Peyer's patch (tissue), 4 donors: Measurements from ENCODE around the gene ASCL5.

ENCODE experiments used
- CTCF ChIP-seq, 6 experiments: fragments of 450-650 bp in 4 of 6; fragments of 200-600 bp in 2 of 6; sonication (generic) in 1 of 6; IDR thresholded peaks; one replicate each; pipeline ENCODE4 v1.5.1; 2017 to 2019; ENCODE audit warnings: antibody characterized with exemption in 6 of 6, mild to moderate bottlenecking in 3 of 6, moderate library complexity in 1 of 6
- POLR2A ChIP-seq, 2 donors: fragments of 450-650 bp; IDR thresholded peaks; one replicate each; pipeline ENCODE4 v1.5.1; 2017; ENCODE audit warnings: antibody characterized with exemption in 2 of 2, mild to moderate bottlenecking in 2 of 2, moderate library complexity in 2 of 2

DNA sequence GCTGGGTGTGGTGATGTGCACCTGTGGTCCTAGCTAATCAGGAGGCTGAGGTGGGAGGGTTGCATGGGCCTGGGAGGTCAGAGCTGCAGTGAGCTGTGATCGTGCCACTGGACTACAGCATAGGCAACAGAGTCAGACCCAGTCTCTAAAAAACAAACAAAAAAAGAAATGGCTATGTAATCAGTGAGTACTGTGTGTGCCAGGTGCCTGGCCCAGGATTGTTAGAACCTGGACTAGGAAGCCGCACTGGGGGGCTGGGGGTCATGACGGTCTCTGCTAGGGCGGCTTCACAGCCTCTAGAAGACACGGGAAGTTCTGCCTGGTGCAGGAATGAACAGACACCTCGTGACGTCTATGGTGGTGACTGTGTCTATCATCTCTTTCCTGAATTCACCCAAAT is 18.8 kb upstream of the ASCL5 start:
- TF ChIP-seq CTCF (IDR thresholded peaks at IDR 0.05) (no peak), POLR2A (IDR thresholded peaks at IDR 0.05) (no peak)
